ENCODE data around the gene NPR3. TPM values are rescaled to one million over a fixed set of nuclear protein-coding genes. Genes with fewer than 3 reads are reported as not detected.

Gene NPR3
- total RNA-seq, 4 donors from 2014 or later = 7.6 to 51.2 (median 20.6) TPM

GRCh38 chr5:32777222-32777621 is 66.1 kb downstream of the NPR3 start:
- H3K27me3 ChIP-seq = no peaks in the 10 kb centered on the region
- intact Hi-C loops (cut with DNase I; ENCODE audit: low total_unique reads) = no loop called here
- H3K4me1 ChIP-seq = no peaks in the 10 kb centered on the region
- H3K4me3 ChIP-seq = no peak overlapping the region
- TF ChIP-seq POLR2A (IDR thresholded peaks at IDR 0.05) (no peak), CTCF (IDR thresholded peaks at IDR 0.05) (no peak)
- no peaks in the 10 kb centered on the region for H3K36me3 ChIP-seq
- H3K27ac ChIP-seq = no peak overlapping the region
- no peak for DNase-seq
- H3K9me3 ChIP-seq = no peaks in the 10 kb centered on the region

- no peak for DNase-seq
- Histone ChIP-seq H3K4me1 (no peaks in the 10 kb centered on the region), H3K4me3 (no peak overlapping the region), H3K27me3 (no peaks in the 10 kb centered on the region), H3K27ac (no peak overlapping the region), H3K36me3 (no peaks in the 10 kb centered on the region), H3K9me3 (no peaks in the 10 kb centered on the region)
- TF ChIP-seq CTCF (IDR thresholded peaks at IDR 0.05) (no peak), POLR2A (IDR thresholded peaks at IDR 0.05) (no peak)
- intact Hi-C loops (cut with DNase I; ENCODE audit: low total_unique reads) = no loop called here
These were observed 66.6 kb downstream of the NPR3 start for GRCh38 chr5:32777733-32778132.

- TF ChIP-seq POLR2A (IDR thresholded peaks at IDR 0.05) (no peak), CTCF (IDR thresholded peaks at IDR 0.05) (no peak)
- H3K27me3 ChIP-seq = no peaks in the 10 kb centered on the region
- H3K4me1 ChIP-seq = no peaks in the 10 kb centered on the region
- DNase-seq = no peak
- H3K4me3 ChIP-seq = no peak overlapping the region
- no peaks in the 10 kb centered on the region for H3K36me3 ChIP-seq
- intact Hi-C loops (cut with DNase I; ENCODE audit: low total_unique reads) = no loop called here
- no peak overlapping the region for H3K27ac ChIP-seq
- H3K9me3 ChIP-seq = no peaks in the 10 kb centered on the region
These were observed 67.3 kb downstream of the NPR3 start for GRCh38 chr5:32778403-32778802.

GRCh38 chr5:32779754-32780415 is 68.8 kb downstream of the NPR3 start:
- no peak for DNase-seq
- intact Hi-C loops (cut with DNase I; ENCODE audit: low total_unique reads) = no loop called here
- Histone ChIP-seq H3K4me3 (no peak overlapping the region), H3K9me3 (no peaks in the 10 kb centered on the region), H3K27me3 (no peaks in the 10 kb centered on the region), H3K36me3 (no peaks in the 10 kb centered on the region), H3K4me1 (no peaks in the 10 kb centered on the region), H3K27ac (no peak overlapping the region)
- TF ChIP-seq CTCF (IDR thresholded peaks at IDR 0.05) = no peak
- TF ChIP-seq POLR2A (IDR thresholded peaks at IDR 0.05) = no peak

GRCh38 chr5:32780508-32780919 is 69.4 kb downstream of the NPR3 start:
- Histone ChIP-seq H3K4me3 (no peak overlapping the region), H3K36me3 (no peaks in the 10 kb centered on the region), H3K4me1 (no peaks in the 10 kb centered on the region), H3K9me3 (no peaks in the 10 kb centered on the region), H3K27ac (no peak overlapping the region), H3K27me3 (no peaks in the 10 kb centered on the region)
- intact Hi-C loops (cut with DNase I; ENCODE audit: low total_unique reads) = no loop called here
- TF ChIP-seq POLR2A (IDR thresholded peaks at IDR 0.05) = no peak
- TF ChIP-seq CTCF (IDR thresholded peaks at IDR 0.05) = no peak
- DNase-seq = no peak
